Neural progenitor cell (in vitro differentiated cells): Measurements from ENCODE around the gene CCM2. TPM values are rescaled to one million over a fixed set of nuclear protein-coding genes. Genes with fewer than 3 reads are reported as not detected.

Source experiments
- DNase-seq: peaks from one replicate; pipeline ENCODE4 v3.0.0-alpha.2; 2016; ENCODE audit warnings: low spot score
- H2AFZ ChIP-seq: fragments of 200-600 bp; sonication (generic); replicated peaks from 2 replicates; pipeline ENCODE4 v1.6.1; 2016; ENCODE audit warnings: antibody characterized with exemption
- H3F3A ChIP-seq: fragments of 200-600 bp; sonication (generic); 2 replicates; pipeline ENCODE4 v1.6.1; 2016; ENCODE audit warnings: antibody characterized with exemption, low read depth
- H3K27ac ChIP-seq: fragments of 200-600 bp; sonication (generic); 2 replicates; pipeline ENCODE4 v1.5.1; 2016; ENCODE audit warnings: mild to moderate bottlenecking
- H3K27me3 ChIP-seq: fragments of 200-600 bp; sonication (generic); 2 replicates; pipeline ENCODE4 v1.6.1; 2016; ENCODE audit warnings: mild to moderate bottlenecking, moderate library complexity
- H3K36me3 ChIP-seq: fragments of 200-600 bp; sonication (generic); 2 replicates; pipeline ENCODE4 v1.5.1; 2016
- H3K4me1 ChIP-seq: fragments of 200-600 bp; sonication (generic); 2 replicates; pipeline ENCODE4 v1.6.1; 2016; ENCODE audit warnings: mixed run types
- H3K4me2 ChIP-seq: fragments of 200-600 bp; sonication (generic); 2 replicates; pipeline ENCODE4 v1.6.1; 2016
- H3K4me3 ChIP-seq: fragments of 200-600 bp; sonication (generic); 2 replicates; pipeline ENCODE4 v1.5.1; 2016
- H3K79me2 ChIP-seq: fragments of 200-600 bp; sonication (generic); 2 replicates; pipeline ENCODE4 v1.6.1; 2016; ENCODE audit warnings: low read depth
- H3K9ac ChIP-seq: fragments of 200-600 bp; sonication (generic); 2 replicates; pipeline ENCODE4 v1.6.1; 2016
- H3K9me3 ChIP-seq: fragments of 200-600 bp; sonication (generic); 2 replicates; pipeline ENCODE4 v1.5.1; 2016; ENCODE audit warnings: low read depth
- H4K20me1 ChIP-seq: fragments of 200-600 bp; sonication (generic); 2 replicates; pipeline ENCODE4 v1.6.1; 2016; ENCODE audit warnings: low read depth
- H3K27ac Mint-ChIP-seq: 3 replicates; pipeline ENCODE4 v1.8.0; 2021; ENCODE audit warnings: mixed read lengths
- H3K27me3 Mint-ChIP-seq: 2 replicates; pipeline ENCODE4 v1.8.0; 2022; ENCODE audit warnings: low read depth, mild to moderate bottlenecking, inconsistent platforms, moderate library complexity, mixed read lengths; ENCODE audit not compliant: insufficient read depth
- H3K36me3 Mint-ChIP-seq: 3 replicates; pipeline ENCODE4 v1.8.0; 2021; ENCODE audit warnings: mixed read lengths
- H3K4me1 Mint-ChIP-seq: 3 replicates; pipeline ENCODE4 v1.8.0; 2021; ENCODE audit warnings: mixed read lengths
- H3K4me3 Mint-ChIP-seq: 3 replicates; pipeline ENCODE4 v1.8.0; 2021; ENCODE audit warnings: mild to moderate bottlenecking, moderate library complexity, mixed read lengths
- H3K9me3 Mint-ChIP-seq: 3 replicates; pipeline ENCODE4 v1.8.0; 2020; ENCODE audit warnings: mixed read lengths
- CTCF ChIP-seq: fragments of 200-600 bp; sonication (generic); IDR thresholded peaks from 2 replicates; pipeline ENCODE4 v1.5.1; 2017; ENCODE audit warnings: antibody characterized with exemption, mild to moderate bottlenecking
- EZH2 ChIP-seq: fragments of 200-600 bp; sonication (generic); IDR thresholded peaks from 2 replicates; pipeline ENCODE4 v1.6.1; 2017; ENCODE audit warnings: antibody characterized with exemption, mild to moderate bottlenecking, moderate library complexity
- EZH2phosphoT487 ChIP-seq: fragments of 200-600 bp; sonication (generic); IDR thresholded peaks from 2 replicates; pipeline ENCODE4 v1.6.1; 2017; ENCODE audit warnings: antibody characterized with exemption
- total RNA-seq: library from RNA; depleted of rRNA; stranded (reverse); fragments of >200 nt; gene quantifications from 2 replicates; pipeline ENCODE4 v1.2.3, GENCODE V29; 2015; ENCODE audit warnings: low replicate concordance

The CCM2 gene
- total RNA-seq, 1 donor from 2014 or later: 21.8 TPM

DNA sequence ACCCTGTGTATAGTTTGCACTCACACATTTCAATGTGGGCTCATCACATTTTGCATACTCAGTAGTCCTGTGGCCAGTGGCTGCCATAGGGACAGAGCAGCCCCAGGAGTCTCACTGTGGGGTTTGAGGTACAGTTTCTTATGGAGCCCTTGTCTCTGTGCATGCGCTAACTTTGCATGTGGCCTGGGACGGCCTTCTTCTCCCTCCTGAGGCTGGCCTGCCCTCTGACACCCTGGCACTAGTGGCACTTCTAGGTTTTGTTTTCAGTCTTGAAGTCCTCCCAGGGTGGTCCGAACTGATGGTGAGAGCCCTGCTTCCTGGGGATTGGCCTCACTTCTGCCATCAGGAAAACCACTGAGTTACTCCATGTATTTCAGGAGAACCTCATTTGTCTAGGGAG is 67.6 kb downstream of the CCM2 start:
- H2AFZ ChIP-seq: no peak overlapping the region
- H3K27ac ChIP-seq: no peak overlapping the region
- H4K20me1 ChIP-seq: peaks cover 8% of the 10 kb centered on the region
- H3K36me3 ChIP-seq: no peaks in the 10 kb centered on the region
- Mint-ChIP-seq H3K27me3 (peaks cover 2% of the 10 kb centered on the region), H3K4me3 (no peak overlapping the region), H3K36me3 (peaks cover 11% of the 10 kb centered on the region), H3K9me3 (no peaks in the 10 kb centered on the region), H3K4me1 (no peaks in the 10 kb centered on the region), H3K27ac (no peak overlapping the region)
- no peaks in the 10 kb centered on the region for H3K27me3 ChIP-seq
- no peak overlapping the region for H3K4me3 ChIP-seq
- no peaks in the 10 kb centered on the region for H3K4me1 ChIP-seq
- no peaks in the 10 kb centered on the region for H3K79me2 ChIP-seq
- no peak overlapping the region for H3K4me2 ChIP-seq
- no peak overlapping the region for H3K9ac ChIP-seq
- no peak for TF ChIP-seq CTCF
- TF ChIP-seq EZH2: no peak
- no peak for TF ChIP-seq EZH2phosphoT487
- no peaks in the 10 kb centered on the region for H3K9me3 ChIP-seq
- no peak for DNase-seq
- no peaks in the 10 kb centered on the region for H3F3A ChIP-seq

DNA sequence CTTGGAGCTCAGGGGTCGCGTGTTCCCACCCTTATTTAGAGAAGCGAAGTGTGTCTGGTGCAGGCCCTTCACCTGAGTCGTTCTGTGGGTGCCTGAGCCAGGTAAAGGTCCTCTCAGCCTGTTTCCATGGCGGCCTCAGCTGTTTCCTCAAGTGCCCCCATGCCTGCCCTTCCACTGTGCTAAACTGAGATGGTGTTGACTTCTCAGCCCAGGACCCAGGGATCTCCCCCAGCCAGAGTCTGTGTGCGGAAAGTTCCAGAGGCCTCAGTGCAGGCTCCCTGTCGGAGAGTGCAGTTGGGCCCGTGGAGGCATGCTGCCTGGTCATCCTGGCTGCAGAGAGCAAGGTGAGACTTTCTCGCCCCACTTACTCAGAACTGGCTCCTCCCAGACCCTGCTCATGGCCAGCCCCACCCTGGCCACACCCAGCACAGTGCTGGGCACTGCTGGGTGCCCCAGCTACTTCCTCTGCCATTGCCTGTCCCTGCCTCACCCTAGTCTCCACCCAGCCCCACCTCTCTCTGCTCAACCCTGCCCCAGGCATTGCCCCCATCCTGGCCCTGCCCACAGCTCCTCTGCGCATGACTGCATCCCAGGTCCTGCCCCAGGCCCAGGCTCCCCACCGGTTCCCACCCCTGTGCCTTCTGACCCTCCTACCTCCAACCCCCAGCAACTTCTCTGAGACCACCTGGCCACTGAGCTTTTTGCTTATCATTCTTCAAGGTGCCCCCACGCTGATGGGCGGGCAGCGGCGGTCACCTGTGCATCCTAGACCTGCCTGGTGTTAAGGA is 68.4 kb downstream of the CCM2 start:
- H2AFZ ChIP-seq: no peak overlapping the region
- DNase-seq: no peak
- no peaks in the 10 kb centered on the region for H3K4me1 ChIP-seq
- no peaks in the 10 kb centered on the region for H3K79me2 ChIP-seq
- peaks cover 3% of the 10 kb centered on the region for H4K20me1 ChIP-seq
- H3K4me2 ChIP-seq: no peak overlapping the region
- peaks cover 2% of the 10 kb centered on the region for H3K27me3 Mint-ChIP-seq
- no peak overlapping the region for H3K4me3 ChIP-seq
- no peak overlapping the region for H3K27ac Mint-ChIP-seq
- TF ChIP-seq EZH2phosphoT487: no peak
- TF ChIP-seq EZH2: no peak
- TF ChIP-seq CTCF: no peak
- no peaks in the 10 kb centered on the region for H3K9me3 ChIP-seq
- no peak overlapping the region for H3K9ac ChIP-seq
- no peaks in the 10 kb centered on the region for H3K36me3 ChIP-seq
- peaks cover 11% of the 10 kb centered on the region for H3K36me3 Mint-ChIP-seq
- no peaks in the 10 kb centered on the region for H3K4me1 Mint-ChIP-seq
- no peak overlapping the region for H3K4me3 Mint-ChIP-seq
- no peak overlapping the region for H3K27ac ChIP-seq
- no peaks in the 10 kb centered on the region for H3K27me3 ChIP-seq
- H3K9me3 Mint-ChIP-seq: no peaks in the 10 kb centered on the region
- no peaks in the 10 kb centered on the region for H3F3A ChIP-seq

GRCh38 chr7:45069444-45070253 is 69.6 kb downstream of the CCM2 start:
- peaks cover 5% of the 10 kb centered on the region for H3K36me3 Mint-ChIP-seq
- Histone ChIP-seq H3K36me3 (no peaks in the 10 kb centered on the region), H3K9ac (no peak overlapping the region), H3K4me1 (no peaks in the 10 kb centered on the region), H3F3A (no peaks in the 10 kb centered on the region), H4K20me1 (no peaks in the 10 kb centered on the region), H3K27me3 (no peaks in the 10 kb centered on the region), H2AFZ (no peak overlapping the region), H3K9me3 (no peaks in the 10 kb centered on the region), H3K27ac (no peak overlapping the region), H3K79me2 (no peaks in the 10 kb centered on the region), H3K4me3 (no peak overlapping the region), H3K4me2 (no peak overlapping the region)
- peaks cover 2% of the 10 kb centered on the region for H3K27me3 Mint-ChIP-seq
- H3K9me3 Mint-ChIP-seq: no peaks in the 10 kb centered on the region
- H3K27ac Mint-ChIP-seq: no peak overlapping the region
- H3K4me3 Mint-ChIP-seq: no peak overlapping the region
- no peaks in the 10 kb centered on the region for H3K4me1 Mint-ChIP-seq
- TF ChIP-seq EZH2 (no peak), EZH2phosphoT487 (no peak), CTCF (no peak)
- DNase-seq: no peak
